ENCODE results near the gene STK39.

The STK39 gene

DNA sequence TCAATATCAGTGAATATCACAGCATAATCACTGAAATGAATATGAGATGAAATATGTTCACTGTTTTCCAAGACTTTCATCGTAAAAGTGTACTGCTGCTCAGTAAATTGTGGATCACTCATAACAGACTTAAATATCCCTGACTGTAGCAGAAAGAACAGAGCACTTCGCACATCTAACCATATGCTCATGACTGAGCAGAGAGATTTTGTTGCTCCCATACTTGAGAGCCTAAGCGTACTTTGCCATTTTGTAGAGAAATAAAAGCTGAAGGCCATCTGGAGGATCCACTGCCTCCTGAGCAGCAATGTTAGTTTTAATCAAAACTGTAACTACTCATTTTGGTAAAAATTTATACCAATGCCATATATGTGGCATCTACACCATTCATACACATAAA, 243.5 kb downstream of the STK39 start:
- no peak for DNase-seq (ENCODE audit: low read depth)

- DNase-seq (ENCODE audit: low read depth), result no peak
These were observed 245.3 kb downstream of the STK39 start for GRCh38 chr2:168002021-168002553.

- DNase-seq (ENCODE audit: low read depth), result no peak
These were observed 255.1 kb downstream of the STK39 start for GRCh38 chr2:167992278-167992677.

DNA sequence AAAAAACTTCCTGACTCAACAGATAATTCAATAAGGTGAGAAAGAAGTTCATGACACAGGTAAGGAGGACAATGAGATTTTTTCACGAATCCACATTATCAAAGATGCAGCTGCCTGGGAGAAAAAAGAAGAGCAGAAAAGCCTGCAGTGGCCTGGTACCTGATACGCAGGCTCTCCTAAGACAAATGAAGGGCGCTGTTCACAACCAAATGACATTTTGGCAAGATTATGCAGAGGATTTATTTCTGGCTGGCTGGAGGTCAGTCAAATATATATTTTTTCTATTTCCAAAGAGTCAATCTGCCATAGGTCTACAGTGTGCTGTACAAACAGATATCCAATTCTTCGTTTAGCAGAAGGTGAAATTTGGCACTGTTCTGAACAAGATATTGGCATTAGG, 257.3 kb downstream of the STK39 start:
- DNase-seq (ENCODE audit: low read depth), result no peak

DNA sequence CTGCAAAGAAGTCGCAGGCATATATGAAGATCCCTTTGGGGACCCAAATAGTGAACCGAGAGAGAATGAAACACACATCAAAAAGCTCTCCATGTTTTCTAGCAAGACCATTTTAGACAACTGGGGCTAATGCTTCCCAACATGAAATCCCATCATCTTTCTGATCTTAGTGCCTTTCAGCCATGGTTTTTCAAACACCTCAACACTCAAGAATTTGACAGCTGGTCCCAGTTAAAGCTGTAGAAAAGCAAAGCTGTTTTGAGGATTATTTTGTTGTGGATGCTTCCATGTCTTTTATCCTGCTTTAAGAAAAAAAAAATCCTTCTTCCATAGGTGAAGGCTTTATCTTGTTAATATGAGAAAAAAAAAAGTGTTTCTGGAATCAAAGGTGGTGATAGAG, 259.1 kb downstream of the STK39 start:
- DNase-seq (ENCODE audit: low read depth), result no peak

GRCh38 chr2:167987558-167987957, 259.8 kb downstream of the STK39 start:
- DNase-seq (ENCODE audit: low read depth), result no peak

DNA sequence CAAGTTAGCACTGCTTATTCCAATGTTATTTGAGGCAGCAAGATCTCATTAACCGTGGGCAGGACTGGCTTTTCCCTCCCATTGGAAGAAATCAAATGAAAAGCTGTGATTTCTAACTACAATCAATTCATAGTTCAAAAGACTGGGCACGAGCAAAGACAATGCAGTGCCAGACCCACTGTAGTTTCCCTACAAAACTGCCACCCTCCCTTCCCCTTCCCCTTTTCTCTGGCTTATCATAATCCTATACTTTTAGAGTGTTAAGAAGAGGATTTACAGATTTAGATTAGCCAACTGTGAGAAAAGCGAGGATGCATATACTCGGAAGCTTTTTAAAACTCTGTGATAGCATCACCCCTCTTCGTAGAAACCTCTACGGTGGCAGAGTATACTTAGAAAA, 260.4 kb downstream of the STK39 start:
- DNase-seq (ENCODE audit: low read depth), result no peak

GRCh38 chr2:167986223-167986622, 261.2 kb downstream of the STK39 start:
- DNase-seq (ENCODE audit: low read depth), result no peak

- no peak for DNase-seq (ENCODE audit: low read depth)
These were observed 265.4 kb downstream of the STK39 start for GRCh38 chr2:167981945-167982344.

- no peak for DNase-seq (ENCODE audit: low read depth)
These were observed 267.0 kb downstream of the STK39 start for GRCh38 chr2:167980439-167980838.

GRCh38 chr2:167972746-167973145, 274.6 kb downstream of the STK39 start:
- no peak for DNase-seq (ENCODE audit: low read depth)

- no peak for DNase-seq (ENCODE audit: low read depth)
These were observed 275.4 kb downstream of the STK39 start for GRCh38 chr2:167972020-167972419.

DNA sequence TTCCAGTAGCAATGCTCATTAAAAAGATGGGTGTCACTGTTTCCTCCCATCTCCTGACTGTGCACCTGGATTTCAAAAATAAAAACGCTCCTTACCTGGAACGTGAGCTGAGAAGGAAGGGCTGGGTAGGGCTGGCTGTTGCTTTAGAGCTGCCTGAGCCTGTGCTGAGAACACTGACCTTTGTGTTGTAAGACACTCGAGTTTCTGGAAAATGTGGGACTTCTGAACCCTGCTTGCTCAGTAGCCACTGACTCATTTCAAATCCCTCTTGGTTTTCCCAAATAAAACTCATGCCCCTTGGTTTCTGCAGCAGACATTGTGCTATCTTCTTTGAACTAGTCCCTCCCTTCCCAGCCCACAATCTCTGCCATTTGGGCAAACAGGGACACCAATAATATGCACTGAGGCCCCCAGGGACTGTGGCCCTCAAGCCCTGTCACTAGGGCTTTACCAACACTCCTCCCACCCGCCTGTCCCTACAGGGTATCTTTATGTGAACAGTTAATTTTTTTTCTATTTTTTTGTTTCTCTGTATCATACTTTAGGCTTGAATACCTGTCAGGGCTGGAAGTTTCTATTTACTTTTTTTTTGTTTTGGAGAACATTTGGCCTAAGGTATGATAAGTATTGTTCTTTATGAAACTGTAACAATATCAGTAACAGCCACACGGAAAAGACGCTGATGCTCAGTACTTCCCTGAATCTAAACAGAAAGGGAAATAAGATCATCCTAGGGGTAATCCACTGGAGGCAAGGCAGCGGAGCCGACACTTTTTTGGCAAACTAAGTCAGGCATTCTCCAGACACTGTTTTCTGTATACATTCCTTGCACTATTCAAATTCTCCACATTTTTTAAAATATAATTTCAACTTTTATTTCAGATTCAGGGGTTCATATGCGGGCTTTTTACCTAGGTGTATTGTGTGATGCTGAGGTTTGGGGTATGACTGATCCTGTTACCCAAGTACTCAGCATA, 280.2 kb downstream of the STK39 start:
- DNase-seq (ENCODE audit: low read depth), result no peak

- no peak for DNase-seq (ENCODE audit: low read depth)
These were observed 281.3 kb downstream of the STK39 start for GRCh38 chr2:167965907-167966761.

DNA sequence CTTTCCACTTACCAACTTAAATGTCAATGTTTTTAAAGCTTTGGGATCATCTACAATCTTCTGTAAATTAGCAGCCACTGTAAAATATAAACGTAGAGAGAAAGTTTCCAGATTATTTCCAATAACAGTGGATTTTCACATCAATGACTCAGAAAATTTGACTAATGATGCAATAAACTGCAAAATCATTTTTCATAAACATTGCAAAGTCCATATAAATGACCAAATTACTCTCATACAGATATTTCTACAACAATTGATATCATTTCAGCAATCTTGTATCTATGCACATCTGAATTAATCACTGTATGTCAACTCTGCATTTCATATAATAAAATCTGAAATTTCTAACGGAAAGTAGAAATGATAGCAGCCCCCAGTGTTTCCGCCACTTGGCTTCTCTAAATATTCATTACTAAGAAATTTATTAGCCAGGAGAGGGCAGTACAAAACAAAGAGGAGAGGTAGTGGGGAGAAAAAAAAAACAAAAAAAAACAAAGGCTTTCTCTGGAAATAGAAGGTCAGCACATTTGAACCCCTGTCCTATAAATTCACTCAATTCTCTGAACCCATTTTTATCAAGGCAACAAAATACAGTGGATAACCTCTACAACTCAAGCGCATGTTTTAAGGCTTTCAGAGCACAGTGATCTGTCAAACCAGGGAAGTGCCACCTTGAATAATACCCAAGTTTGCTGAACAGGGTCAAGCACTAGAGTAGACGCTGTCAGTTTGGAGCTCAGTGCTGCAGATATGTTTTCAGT, 282.6 kb downstream of the STK39 start:
- DNase-seq (ENCODE audit: low read depth), result no peak

DNA sequence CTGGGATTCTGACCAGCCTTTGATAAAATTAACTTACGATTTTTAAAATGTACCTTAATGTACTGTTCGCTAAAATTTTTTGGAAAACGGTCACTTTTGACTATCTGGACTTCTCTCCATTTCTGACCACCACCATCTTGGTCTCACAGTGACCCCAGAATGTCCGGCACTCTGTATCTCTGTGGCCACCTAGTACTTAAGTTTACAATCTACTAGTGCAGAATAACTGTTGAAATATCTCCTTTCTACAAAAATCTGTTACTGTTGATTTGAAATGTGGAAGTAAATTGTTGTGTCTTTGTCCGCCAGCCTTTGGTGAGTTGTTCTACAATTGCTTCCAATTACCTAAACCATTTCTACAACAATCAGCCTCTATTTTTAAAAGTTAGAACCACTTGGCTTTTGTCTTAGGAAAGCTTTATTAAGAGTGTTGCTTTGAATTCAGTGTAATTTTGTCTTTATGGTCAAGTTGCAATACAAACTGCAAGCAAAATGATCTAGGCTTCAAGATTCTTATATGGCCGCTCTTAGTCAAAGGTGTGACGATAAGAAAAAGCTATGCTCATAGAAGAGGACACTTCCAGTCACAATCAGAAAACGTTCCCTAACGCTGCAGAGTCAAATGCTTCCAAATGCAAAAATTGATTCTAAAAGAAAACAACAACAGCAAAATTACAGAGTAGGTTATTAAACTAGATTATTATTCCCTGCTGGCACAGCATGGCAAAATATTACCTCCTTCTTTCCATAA, 283.3 kb downstream of the STK39 start:
- no peak for DNase-seq (ENCODE audit: low read depth)

DNA sequence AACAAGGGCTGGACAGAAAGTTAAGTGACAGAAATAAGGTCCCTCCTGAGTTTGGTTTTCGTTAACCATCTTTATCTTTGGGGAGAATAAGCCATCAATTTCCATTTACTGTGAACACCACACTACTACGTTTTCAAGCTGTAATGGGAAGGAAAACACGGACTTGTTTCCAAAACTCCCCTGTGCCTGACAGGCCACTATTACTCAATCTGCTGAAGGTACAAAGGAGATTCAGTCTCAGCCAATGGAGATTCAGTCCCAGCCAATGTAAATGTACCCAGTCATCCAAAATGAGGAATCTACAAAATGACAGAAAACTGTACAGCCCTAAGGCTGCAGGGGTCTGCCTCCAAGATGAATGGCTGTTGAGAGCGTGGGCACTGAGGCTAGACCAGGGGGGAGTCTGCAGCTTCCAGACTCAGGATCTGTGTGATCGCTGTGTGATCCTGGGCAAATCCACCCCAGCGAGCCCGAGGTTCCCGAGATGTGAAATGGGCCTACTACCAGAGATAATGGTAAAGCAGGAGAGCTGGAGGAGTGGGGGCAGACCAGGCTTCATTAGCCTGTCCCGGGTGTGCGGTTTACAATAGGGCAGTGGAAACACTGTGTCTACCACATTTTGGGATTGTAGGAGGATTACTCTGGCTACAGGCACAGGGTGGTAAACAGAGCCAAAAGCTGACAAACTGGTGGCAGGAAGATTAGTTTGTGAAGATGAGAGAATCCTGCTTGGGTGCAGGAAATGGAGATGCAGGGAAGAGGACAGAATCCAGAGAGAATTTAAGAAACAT, 284.8 kb downstream of the STK39 start:
- no peak for DNase-seq (ENCODE audit: low read depth)

GRCh38 chr2:167961536-167962048, 285.8 kb downstream of the STK39 start:
- DNase-seq (ENCODE audit: low read depth), result no peak

DNA sequence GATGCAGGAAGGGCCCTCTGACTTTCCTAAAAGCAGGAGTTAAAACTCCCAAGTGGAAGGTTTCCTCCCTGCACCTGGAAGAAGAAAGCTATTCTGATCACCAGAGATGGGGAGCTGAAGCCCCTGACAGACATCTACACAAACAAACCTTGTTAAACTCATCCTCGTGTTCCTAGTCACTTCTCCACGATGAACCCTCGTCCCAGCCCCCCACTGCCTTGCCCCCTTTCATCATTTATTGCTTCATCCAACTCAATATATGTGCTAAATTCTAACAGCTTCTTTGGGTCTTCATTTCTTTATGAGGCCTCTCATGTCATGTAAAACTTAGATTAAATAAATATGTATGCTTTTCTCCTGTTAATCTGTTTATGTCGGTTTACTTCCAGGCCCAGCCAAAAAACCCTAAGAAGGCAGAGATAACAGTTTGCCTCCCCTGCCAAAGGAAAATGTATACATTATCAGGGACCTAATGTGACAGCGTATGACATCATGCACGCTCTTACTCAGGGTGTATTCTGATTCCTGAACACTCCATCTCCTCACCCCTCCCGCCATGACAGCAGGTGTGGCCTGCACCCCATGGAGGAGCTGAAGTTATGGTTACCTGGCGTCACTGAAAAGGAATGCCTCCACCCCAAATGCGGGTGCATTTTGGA, 287.2 kb downstream of the STK39 start:
- no peak for DNase-seq (ENCODE audit: low read depth)

- DNase-seq (ENCODE audit: low read depth), result no peak
These were observed 289.7 kb downstream of the STK39 start for GRCh38 chr2:167957662-167958061.

Data from stimulated activated CD8-positive, alpha-beta memory T cell treated with anti-CD3 and anti-CD28 coated beads, Interleukin-12 subunit alpha, Interleukin-12 subunit beta, amount 100 ng/mL, for 4 hours (primary cell).